ENCODE measurements around the gene MAPK4. TPM values are rescaled to one million over a fixed set of nuclear protein-coding genes. Genes with fewer than 3 reads are reported as not detected.

The MAPK4 gene
- total and polyA plus RNA-seq, 2 donors from 2014 or later = 9.0 to 9.2 TPM

DNA sequence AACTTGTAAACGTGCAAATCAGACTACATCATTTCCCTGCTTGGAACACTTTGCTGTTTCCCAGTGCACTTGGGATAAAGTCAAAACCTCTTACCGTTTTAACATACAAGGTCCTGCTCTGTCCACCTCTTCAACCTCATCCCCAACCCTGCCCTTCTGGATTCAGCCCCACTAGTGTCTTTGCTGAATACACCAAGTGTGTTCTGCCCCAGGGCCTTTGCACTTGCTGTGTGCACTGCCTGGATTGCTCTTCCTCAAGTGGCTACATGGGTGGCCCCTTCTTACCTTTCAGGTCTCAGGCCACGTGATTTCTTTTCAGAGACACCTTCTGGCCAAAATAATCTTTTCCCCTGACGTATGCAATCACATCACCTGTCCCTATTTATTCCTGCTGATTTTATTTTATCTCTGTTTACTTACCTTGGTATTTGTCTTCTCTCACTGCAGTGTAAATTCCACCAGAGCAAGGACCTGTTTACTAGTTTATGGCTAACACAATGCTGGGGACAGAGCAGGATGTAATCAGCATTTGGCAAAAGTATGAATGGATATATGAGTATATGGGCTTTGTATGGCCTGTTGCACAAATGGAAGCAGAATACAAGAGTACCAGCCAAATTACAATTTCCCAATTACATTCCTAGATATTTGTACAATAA is 63.9 kb downstream of the MAPK4 start:
- Histone ChIP-seq H3K9ac (ENCODE audit: low read length in 3 of 3) (no peak overlapping the region), H3K36me3 (ENCODE audit: control insufficient read depth in 2 of 3, insufficient read depth in 3 of 3, low read length in 3 of 3) (no peaks in the 10 kb centered on the region), H3K27me3 (ENCODE audit: control insufficient read depth, insufficient read depth, low read length) (no peaks in the 10 kb centered on the region), H3K27ac (ENCODE audit: low read depth in 2 of 2, low read length in 2 of 2) (no peak overlapping the region), H3K4me1 (ENCODE audit: control insufficient read depth in 2 of 3, insufficient read depth in 2 of 3, low read depth in 1 of 3, low read length in 3 of 3) (no peaks in the 10 kb centered on the region), H3K9me3 (ENCODE audit: control insufficient read depth in 2 of 3, insufficient read depth in 1 of 3, low read length in 3 of 3) (no peaks in the 10 kb centered on the region), H3K4me3 (ENCODE audit: low read length in 3 of 3) (no peak overlapping the region)
- intact Hi-C loops (cut with DNase I) = no loop called here
- FAIRE-seq (no peak), DNase-seq (no peak)
- TF ChIP-seq, protein P1, sequence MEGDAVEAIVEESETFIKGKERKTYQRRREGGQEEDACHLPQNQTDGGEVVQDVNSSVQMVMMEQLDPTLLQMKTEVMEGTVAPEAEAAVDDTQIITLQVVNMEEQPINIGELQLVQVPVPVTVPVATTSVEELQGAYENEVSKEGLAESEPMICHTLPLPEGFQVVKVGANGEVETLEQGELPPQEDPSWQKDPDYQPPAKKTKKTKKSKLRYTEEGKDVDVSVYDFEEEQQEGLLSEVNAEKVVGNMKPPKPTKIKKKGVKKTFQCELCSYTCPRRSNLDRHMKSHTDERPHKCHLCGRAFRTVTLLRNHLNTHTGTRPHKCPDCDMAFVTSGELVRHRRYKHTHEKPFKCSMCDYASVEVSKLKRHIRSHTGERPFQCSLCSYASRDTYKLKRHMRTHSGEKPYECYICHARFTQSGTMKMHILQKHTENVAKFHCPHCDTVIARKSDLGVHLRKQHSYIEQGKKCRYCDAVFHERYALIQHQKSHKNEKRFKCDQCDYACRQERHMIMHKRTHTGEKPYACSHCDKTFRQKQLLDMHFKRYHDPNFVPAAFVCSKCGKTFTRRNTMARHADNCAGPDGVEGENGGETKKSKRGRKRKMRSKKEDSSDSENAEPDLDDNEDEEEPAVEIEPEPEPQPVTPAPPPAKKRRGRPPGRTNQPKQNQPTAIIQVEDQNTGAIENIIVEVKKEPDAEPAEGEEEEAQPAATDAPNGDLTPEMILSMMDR (IDR thresholded peaks at IDR 0.05; ENCODE audit: borderline replicate concordance, extremely low read depth, insufficient read depth) = no peak

DNA sequence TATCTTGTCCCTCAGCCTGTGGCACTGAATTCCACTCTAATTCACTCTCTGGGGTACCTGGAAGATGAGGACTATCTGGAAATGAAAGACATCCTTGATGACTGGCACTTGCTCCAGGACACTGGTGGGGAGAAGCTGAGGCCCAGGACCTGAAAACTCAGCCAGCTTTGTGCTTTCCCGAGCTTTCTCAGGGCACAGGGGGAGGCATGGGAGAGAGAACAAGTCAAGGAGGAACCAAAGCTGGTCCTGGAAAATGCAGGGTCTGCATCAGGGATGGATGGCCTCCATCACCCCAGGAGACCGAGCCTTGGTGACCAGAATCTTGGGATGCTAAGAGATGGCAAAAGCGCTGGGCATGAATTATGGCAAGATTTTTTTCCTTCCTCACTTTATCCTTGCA is 65.1 kb downstream of the MAPK4 start:
- Histone ChIP-seq H3K36me3 (ENCODE audit: control insufficient read depth in 2 of 3, insufficient read depth in 3 of 3, low read length in 3 of 3) (no peaks in the 10 kb centered on the region), H3K27me3 (ENCODE audit: control insufficient read depth, insufficient read depth, low read length) (no peaks in the 10 kb centered on the region), H3K27ac (ENCODE audit: low read depth in 2 of 2, low read length in 2 of 2) (no peak overlapping the region), H3K9ac (ENCODE audit: low read length in 3 of 3) (no peak overlapping the region), H3K4me3 (ENCODE audit: low read length in 3 of 3) (no peak overlapping the region), H3K9me3 (ENCODE audit: control insufficient read depth in 2 of 3, insufficient read depth in 1 of 3, low read length in 3 of 3) (no peaks in the 10 kb centered on the region), H3K4me1 (ENCODE audit: control insufficient read depth in 2 of 3, insufficient read depth in 2 of 3, low read depth in 1 of 3, low read length in 3 of 3) (no peaks in the 10 kb centered on the region)
- TF ChIP-seq, protein P1 (IDR thresholded peaks at IDR 0.05; ENCODE audit: borderline replicate concordance, extremely low read depth, insufficient read depth) = no peak
- no peak for FAIRE-seq
- intact Hi-C loops (cut with DNase I) = no loop called here
- DNase-seq = no peak

DNA sequence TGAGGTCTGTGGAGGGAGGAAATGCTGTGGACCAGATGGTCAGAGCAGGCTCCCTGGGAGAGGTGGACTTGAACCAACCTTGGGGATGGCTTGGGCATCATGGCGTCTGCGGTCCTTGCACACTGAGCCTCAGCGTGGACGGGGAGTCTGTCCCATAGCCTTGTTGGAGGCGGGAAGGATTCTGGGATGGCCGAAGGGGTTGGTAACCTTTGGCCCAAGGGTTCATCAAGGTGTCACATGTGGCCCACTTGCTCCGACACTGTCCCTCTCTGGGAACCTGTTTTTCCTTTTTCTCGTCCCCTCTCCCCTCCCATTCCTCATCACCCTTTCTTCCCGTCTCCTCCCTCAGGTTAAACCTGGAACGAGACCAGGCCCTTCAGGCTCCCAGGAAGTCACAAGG is 66.4 kb downstream of the MAPK4 start:
- Histone ChIP-seq H3K4me3 (ENCODE audit: low read length in 3 of 3) (no peak overlapping the region), H3K36me3 (ENCODE audit: control insufficient read depth in 2 of 3, insufficient read depth in 3 of 3, low read length in 3 of 3) (no peaks in the 10 kb centered on the region), H3K9ac (ENCODE audit: low read length in 3 of 3) (no peak overlapping the region), H3K27ac (ENCODE audit: low read depth in 2 of 2, low read length in 2 of 2) (no peak overlapping the region), H3K27me3 (ENCODE audit: control insufficient read depth, insufficient read depth, low read length) (no peaks in the 10 kb centered on the region), H3K9me3 (ENCODE audit: control insufficient read depth in 2 of 3, insufficient read depth in 1 of 3, low read length in 3 of 3) (no peaks in the 10 kb centered on the region), H3K4me1 (ENCODE audit: control insufficient read depth in 2 of 3, insufficient read depth in 2 of 3, low read depth in 1 of 3, low read length in 3 of 3) (no peaks in the 10 kb centered on the region)
- DNase-seq (no peak), FAIRE-seq (no peak)
- TF ChIP-seq, protein P1 (IDR thresholded peaks at IDR 0.05; ENCODE audit: borderline replicate concordance, extremely low read depth, insufficient read depth) = no peak
- intact Hi-C loops (cut with DNase I) = no loop called here
